ENCODE results near the gene FER.
"Not testable (repeated sequence)": the region's sequence is repeated elsewhere in the genome, so short reads cannot be mapped to it uniquely, and the experiment has no call there.

The FER gene

GRCh38 chr5:109003928-109004327 lies 256.2 kb downstream of the FER start:
- Mint-ChIP-seq H3K4me1 (ENCODE audit: low read depth) (no peaks in the 10 kb centered on the region), H3K36me3 (ENCODE audit: low read depth) (peaks cover 4% of the 10 kb centered on the region), H3K27ac (no peak overlapping the region), H3K4me3 (no peak overlapping the region), H3K9me3 (no peaks in the 10 kb centered on the region), H3K27me3 (no peaks in the 10 kb centered on the region)
- intact Hi-C loops (cut with micrococcal nuclease), result no loop called here

DNA sequence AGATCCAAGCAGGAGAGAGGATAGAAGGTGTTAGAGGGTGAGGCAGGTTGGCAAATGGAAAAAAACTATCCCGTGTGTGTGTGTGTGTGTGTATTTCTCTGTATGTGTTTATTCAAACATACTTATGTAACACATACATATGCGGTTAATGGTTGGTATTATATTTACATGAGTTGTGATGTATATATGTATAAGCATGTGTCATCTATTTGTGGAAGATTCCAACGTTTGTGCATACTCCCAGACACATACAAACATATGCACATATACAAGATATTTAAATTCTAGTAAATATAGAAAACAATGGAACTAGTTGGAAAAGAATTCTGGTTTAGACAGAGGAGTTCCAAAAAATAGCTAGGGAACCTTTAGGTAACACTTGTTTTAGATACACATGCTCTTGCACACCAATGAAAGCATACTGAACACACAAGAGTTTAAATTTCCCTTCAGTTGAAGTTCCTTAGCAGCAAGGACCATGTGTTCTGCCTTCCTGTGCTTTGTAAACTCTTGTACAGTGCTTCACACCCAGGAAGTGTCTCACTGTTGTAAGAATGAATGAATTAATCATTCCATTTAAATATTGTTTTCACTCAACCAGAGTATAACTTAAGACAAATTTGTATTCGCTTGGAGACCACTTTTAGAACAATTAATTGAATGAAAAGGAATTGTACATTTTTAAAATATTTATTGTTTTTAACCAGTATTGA lies 257.8 kb downstream of the FER start:
- Mint-ChIP-seq H3K36me3 (ENCODE audit: low read depth) (peaks cover 5% of the 10 kb centered on the region), H3K27ac (no peak overlapping the region), H3K27me3 (no peaks in the 10 kb centered on the region), H3K4me1 (ENCODE audit: low read depth) (no peaks in the 10 kb centered on the region), H3K4me3 (no peak overlapping the region), H3K9me3 (no peaks in the 10 kb centered on the region)
- intact Hi-C loops (cut with micrococcal nuclease), result no loop called here

DNA sequence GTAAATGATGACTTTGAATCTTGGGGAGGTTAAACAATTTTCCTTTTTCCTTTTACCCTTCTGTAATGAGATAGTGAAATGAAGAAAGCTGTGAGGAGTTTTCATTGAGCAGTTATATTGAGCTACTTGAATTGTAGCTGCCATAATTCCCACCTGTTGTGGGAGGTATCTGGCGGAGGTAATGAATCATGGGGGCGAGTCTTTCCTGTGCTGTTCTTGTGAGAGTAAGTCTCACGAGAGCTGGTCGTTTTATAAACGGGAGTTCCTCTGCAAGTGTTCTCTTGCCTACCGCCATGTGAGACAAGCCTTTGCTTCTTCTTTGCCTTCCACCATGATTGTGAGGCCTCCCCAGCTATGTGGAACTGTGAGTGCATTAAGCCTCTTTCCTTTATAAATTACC lies 258.4 kb downstream of the FER start:
- H3K27ac Mint-ChIP-seq, result no peak overlapping the region
- intact Hi-C loops (cut with micrococcal nuclease), result no loop called here
- H3K36me3 Mint-ChIP-seq (ENCODE audit: low read depth), result peaks cover 6% of the 10 kb centered on the region
- H3K4me1 Mint-ChIP-seq (ENCODE audit: low read depth), result no peaks in the 10 kb centered on the region
- H3K9me3 Mint-ChIP-seq, result no peaks in the 10 kb centered on the region
- H3K27me3 Mint-ChIP-seq, result no peaks in the 10 kb centered on the region
- no peak overlapping the region for H3K4me3 Mint-ChIP-seq

GRCh38 chr5:109016300-109016699 lies 268.6 kb downstream of the FER start:
- H3K27me3 Mint-ChIP-seq, result no peaks in the 10 kb centered on the region
- H3K9me3 Mint-ChIP-seq, result no peaks in the 10 kb centered on the region
- no peaks in the 10 kb centered on the region for H3K36me3 Mint-ChIP-seq (ENCODE audit: low read depth)
- no peaks in the 10 kb centered on the region for H3K4me1 Mint-ChIP-seq (ENCODE audit: low read depth)
- H3K27ac Mint-ChIP-seq, result no peak overlapping the region
- no peak overlapping the region for H3K4me3 Mint-ChIP-seq
- intact Hi-C loops (cut with micrococcal nuclease), result no loop called here

GRCh38 chr5:109022056-109022455 lies 274.4 kb downstream of the FER start:
- Mint-ChIP-seq H3K9me3 (no peaks in the 10 kb centered on the region), H3K27ac (no peak overlapping the region), H3K4me1 (ENCODE audit: low read depth) (no peaks in the 10 kb centered on the region), H3K27me3 (no peaks in the 10 kb centered on the region), H3K4me3 (no peak overlapping the region), H3K36me3 (ENCODE audit: low read depth) (no peaks in the 10 kb centered on the region)
- intact Hi-C loops (cut with micrococcal nuclease), result no loop called here

DNA sequence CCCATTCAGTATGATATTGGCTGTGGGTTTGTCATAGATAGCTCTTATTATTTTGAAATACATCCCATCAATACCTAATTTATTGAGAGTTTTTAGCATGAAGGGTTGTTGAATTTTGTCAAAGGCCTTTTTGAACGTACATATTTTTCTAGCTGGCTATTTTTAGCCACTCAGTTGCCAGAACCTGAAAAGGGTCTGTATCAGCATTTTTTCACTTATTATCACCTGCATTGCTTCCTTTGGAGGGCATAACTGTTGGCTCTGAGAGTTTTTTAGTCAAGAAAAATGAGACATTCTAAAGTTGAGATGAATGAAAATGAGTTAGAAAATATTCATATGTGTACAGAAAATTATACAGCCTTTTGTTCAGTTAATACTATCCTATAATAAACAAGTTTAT lies 278.0 kb downstream of the FER start:
- H3K27me3 Mint-ChIP-seq; H3K27ac Mint-ChIP-seq; H3K9me3 Mint-ChIP-seq; H3K4me3 Mint-ChIP-seq; H3K36me3 Mint-ChIP-seq (ENCODE audit: low read depth); intact Hi-C loops (cut with micrococcal nuclease); H3K4me1 Mint-ChIP-seq (ENCODE audit: low read depth): not testable (repeated sequence)

DNA sequence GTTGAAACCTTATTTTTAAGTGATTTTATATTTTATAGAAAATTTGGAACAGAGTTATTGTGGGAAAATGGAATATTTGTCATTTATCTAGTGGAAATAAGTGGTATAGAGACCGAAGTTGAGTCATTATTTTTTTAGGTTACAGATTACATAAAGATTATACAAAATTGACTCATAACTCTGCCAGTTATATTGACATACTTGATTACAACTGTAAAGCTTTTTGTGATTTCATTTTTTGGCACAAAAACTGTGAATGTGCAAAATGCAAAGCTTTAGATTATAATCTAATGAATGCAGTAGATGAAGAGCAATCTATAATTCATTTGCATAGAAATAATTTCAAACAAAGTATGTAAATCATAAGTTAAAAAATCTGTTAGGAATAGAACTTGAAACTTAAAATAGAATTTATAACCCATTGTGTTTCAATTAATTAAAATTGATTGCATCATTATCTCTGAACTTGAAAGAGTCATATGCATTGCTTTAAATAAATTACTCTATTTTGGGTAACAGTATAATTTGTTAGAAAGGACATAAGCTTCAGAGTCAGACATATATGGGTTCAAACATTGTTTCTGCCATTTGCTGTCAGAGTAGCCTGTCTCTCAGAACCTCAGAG lies 280.4 kb downstream of the FER start:
- Mint-ChIP-seq H3K27ac (no peak overlapping the region), H3K9me3 (no peaks in the 10 kb centered on the region), H3K27me3 (no peaks in the 10 kb centered on the region), H3K4me1 (ENCODE audit: low read depth) (no peaks in the 10 kb centered on the region), H3K36me3 (ENCODE audit: low read depth) (no peaks in the 10 kb centered on the region), H3K4me3 (no peak overlapping the region)
- intact Hi-C loops (cut with micrococcal nuclease), result no loop called here

GRCh38 chr5:109028608-109029299 lies 281.1 kb downstream of the FER start:
- Mint-ChIP-seq H3K27me3 (no peaks in the 10 kb centered on the region), H3K36me3 (ENCODE audit: low read depth) (no peaks in the 10 kb centered on the region), H3K9me3 (no peaks in the 10 kb centered on the region), H3K4me3 (no peak overlapping the region), H3K4me1 (ENCODE audit: low read depth) (no peaks in the 10 kb centered on the region), H3K27ac (no peak overlapping the region)
- intact Hi-C loops (cut with micrococcal nuclease), result no loop called here

DNA sequence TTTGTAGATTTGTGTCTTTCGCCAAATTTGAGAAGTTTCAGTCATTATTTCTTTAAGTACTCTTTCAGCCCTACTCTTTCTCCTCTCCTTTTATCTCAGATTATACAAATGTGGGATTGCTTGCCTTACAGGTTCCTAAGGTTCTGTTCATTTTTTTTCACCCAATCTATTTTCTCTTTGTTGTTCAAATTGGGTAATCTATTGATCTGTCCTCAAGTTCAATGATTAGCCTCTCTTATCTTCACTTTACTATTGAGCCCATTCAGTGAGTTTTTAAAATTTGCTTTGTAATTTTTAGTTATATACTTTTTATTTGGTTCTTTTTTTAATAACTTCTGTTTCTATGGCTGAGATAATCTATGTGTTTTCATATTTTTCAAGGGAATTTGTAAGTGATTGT lies 282.1 kb downstream of the FER start:
- Mint-ChIP-seq H3K9me3 (no peaks in the 10 kb centered on the region), H3K27me3 (no peaks in the 10 kb centered on the region), H3K27ac (no peak overlapping the region), H3K4me1 (ENCODE audit: low read depth) (no peaks in the 10 kb centered on the region), H3K4me3 (no peak overlapping the region), H3K36me3 (ENCODE audit: low read depth) (no peaks in the 10 kb centered on the region)
- intact Hi-C loops (cut with micrococcal nuclease), result no loop called here

DNA sequence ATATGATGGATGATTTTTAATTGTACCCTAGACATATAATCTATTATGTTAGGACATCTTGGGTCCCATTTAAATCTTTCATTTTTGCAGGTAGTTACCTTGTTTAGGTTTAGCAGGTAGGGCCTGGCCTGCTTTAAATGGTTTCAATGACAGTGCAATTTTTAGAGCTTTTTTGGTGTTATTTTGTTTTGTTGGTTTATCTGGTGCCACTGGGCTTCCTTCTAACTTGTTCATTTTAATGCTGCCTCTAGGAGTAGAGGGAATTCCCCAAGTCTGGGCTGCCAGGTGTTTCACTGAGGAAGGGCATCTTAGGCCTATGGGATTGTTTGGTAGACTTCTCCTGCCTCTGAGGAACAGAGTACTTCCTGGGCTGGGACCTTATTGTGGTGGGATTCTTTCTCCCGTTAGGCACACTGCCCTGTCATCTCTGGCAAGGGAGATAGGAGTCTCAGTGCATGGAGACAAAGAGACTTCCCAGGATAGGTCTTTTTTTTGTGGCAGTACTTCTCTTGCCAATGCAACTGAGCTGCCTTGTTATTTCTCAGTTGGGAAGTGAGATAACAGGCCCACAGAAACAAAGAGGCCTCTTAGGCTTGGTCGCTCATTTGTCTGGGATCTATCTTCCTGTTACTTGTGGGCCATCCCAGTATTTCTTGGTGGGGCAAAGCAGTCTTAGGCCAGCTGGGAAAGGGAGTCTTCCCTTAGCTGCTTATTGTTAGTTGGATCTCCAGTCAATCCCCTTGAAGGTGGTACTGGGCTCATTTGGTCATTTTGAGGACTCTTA lies 282.9 kb downstream of the FER start:
- H3K4me1 Mint-ChIP-seq (ENCODE audit: low read depth), result no peaks in the 10 kb centered on the region
- intact Hi-C loops (cut with micrococcal nuclease), result no loop called here
- no peaks in the 10 kb centered on the region for H3K27me3 Mint-ChIP-seq
- no peaks in the 10 kb centered on the region for H3K9me3 Mint-ChIP-seq
- H3K36me3 Mint-ChIP-seq (ENCODE audit: low read depth), result no peaks in the 10 kb centered on the region
- no peak overlapping the region for H3K27ac Mint-ChIP-seq
- no peak overlapping the region for H3K4me3 Mint-ChIP-seq

- no peak overlapping the region for H3K4me3 Mint-ChIP-seq
- H3K36me3 Mint-ChIP-seq (ENCODE audit: low read depth), result no peaks in the 10 kb centered on the region
- H3K9me3 Mint-ChIP-seq, result no peaks in the 10 kb centered on the region
- intact Hi-C loops (cut with micrococcal nuclease), result no loop called here
- no peak overlapping the region for H3K27ac Mint-ChIP-seq
- H3K27me3 Mint-ChIP-seq, result no peaks in the 10 kb centered on the region
- H3K4me1 Mint-ChIP-seq (ENCODE audit: low read depth), result no peaks in the 10 kb centered on the region
Observed at GRCh38 chr5:109034306-109034705, 286.6 kb downstream of the FER start.

DNA sequence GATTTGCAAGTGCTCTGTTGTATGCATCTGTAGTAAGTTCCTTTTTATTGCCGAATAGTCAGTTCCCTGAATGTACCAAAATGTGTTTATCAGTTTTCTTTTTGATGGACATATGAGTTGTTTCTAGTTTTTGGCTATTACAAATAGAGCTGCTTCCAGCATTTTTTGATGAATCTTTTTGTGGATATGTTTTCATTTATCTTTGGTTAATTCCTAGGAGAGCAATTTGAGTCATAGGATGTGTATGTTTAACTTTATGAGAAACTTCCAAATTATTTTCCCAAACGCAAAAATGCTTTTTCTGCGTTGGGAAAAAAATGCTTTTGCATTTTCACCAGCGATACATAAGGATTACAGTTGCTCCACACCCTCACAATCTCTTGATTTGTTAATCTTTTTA lies 287.7 kb downstream of the FER start:
- H3K4me1 Mint-ChIP-seq (ENCODE audit: low read depth), result no peaks in the 10 kb centered on the region
- H3K27me3 Mint-ChIP-seq, result no peaks in the 10 kb centered on the region
- intact Hi-C loops (cut with micrococcal nuclease), result no loop called here
- no peaks in the 10 kb centered on the region for H3K36me3 Mint-ChIP-seq (ENCODE audit: low read depth)
- H3K4me3 Mint-ChIP-seq, result no peak overlapping the region
- H3K27ac Mint-ChIP-seq, result no peak overlapping the region
- no peaks in the 10 kb centered on the region for H3K9me3 Mint-ChIP-seq

GRCh38 chr5:109038209-109038840 lies 290.6 kb downstream of the FER start:
- Mint-ChIP-seq H3K36me3 (ENCODE audit: low read depth) (no peaks in the 10 kb centered on the region), H3K27ac (no peak overlapping the region), H3K9me3 (no peaks in the 10 kb centered on the region), H3K4me1 (ENCODE audit: low read depth) (no peaks in the 10 kb centered on the region), H3K4me3 (no peak overlapping the region), H3K27me3 (no peaks in the 10 kb centered on the region)
- intact Hi-C loops (cut with micrococcal nuclease), result no loop called here

GRCh38 chr5:109041317-109041716 lies 293.6 kb downstream of the FER start:
- no peaks in the 10 kb centered on the region for H3K9me3 Mint-ChIP-seq
- intact Hi-C loops (cut with micrococcal nuclease), result no loop called here
- H3K27ac Mint-ChIP-seq, result no peak overlapping the region
- no peaks in the 10 kb centered on the region for H3K27me3 Mint-ChIP-seq
- H3K36me3 Mint-ChIP-seq (ENCODE audit: low read depth), result no peaks in the 10 kb centered on the region
- no peak overlapping the region for H3K4me3 Mint-ChIP-seq
- no peaks in the 10 kb centered on the region for H3K4me1 Mint-ChIP-seq (ENCODE audit: low read depth)

Data from dendritic cell treated with granulocyte-macrophage colony-stimulating factor and Interleukin-4, amounts not matched to agents 40 ng/mL and 50 ng/mL, for 4 days (primary cell).